Stimulated activated memory B cell treated with anti-CD40 and anti-IgM and Interleukin-4, amounts not matched to agents 10 μg/mL and 1 μg/mL and 100 μg/mL, for 72 hours (primary cell): ENCODE results near the gene RBM20.
"Not testable (repeated sequence)": the region's sequence is repeated elsewhere in the genome, so short reads cannot be mapped to it uniquely, and the experiment has no call there.

Source experiments
- ATAC-seq: fragments of 150-1000 bp; cut with Tn5 transposase; 2 replicates; pipeline ENCODE4 v1.10.0; 2021
- H3K27ac Mint-ChIP-seq: one replicate; pipeline ENCODE4 v1.8.0; 2022; ENCODE audit warnings: mild to moderate bottlenecking, mixed read lengths
- H3K27me3 Mint-ChIP-seq: one replicate; pipeline ENCODE4 v1.8.0; 2022; ENCODE audit warnings: mixed read lengths
- H3K36me3 Mint-ChIP-seq: one replicate; pipeline ENCODE4 v1.8.0; 2022; ENCODE audit warnings: mixed read lengths
- H3K4me1 Mint-ChIP-seq: one replicate; pipeline ENCODE4 v1.8.0; 2022; ENCODE audit warnings: mixed read lengths
- H3K4me3 Mint-ChIP-seq: one replicate; pipeline ENCODE4 v1.8.0; 2022; ENCODE audit warnings: mild to moderate bottlenecking, moderate library complexity, mixed read lengths
- H3K9me3 Mint-ChIP-seq: one replicate; pipeline ENCODE4 v1.8.0; 2022; ENCODE audit warnings: mixed read lengths

The RBM20 gene

GRCh38 chr10:110714356-110714755 is 70.2 kb downstream of the RBM20 start:
- peaks cover 20% of the 10 kb centered on the region for H3K27me3 Mint-ChIP-seq
- no peak overlapping the region for H3K27ac Mint-ChIP-seq
- ATAC-seq: no peak
- no peaks in the 10 kb centered on the region for H3K9me3 Mint-ChIP-seq
- no peaks in the 10 kb centered on the region for H3K36me3 Mint-ChIP-seq
- H3K4me1 Mint-ChIP-seq: peaks cover 13% of the 10 kb centered on the region
- no peak overlapping the region for H3K4me3 Mint-ChIP-seq

GRCh38 chr10:110717781-110718589 is 73.8 kb downstream of the RBM20 start:
- H3K4me1 Mint-ChIP-seq: peaks cover 25% of the 10 kb centered on the region
- peak; percentile 73 for ATAC-seq
- H3K9me3 Mint-ChIP-seq: peaks cover 9% of the 10 kb centered on the region
- peaks cover 5% of the 10 kb centered on the region for H3K36me3 Mint-ChIP-seq
- H3K27me3 Mint-ChIP-seq: peaks cover 7% of the 10 kb centered on the region
- no peak overlapping the region for H3K4me3 Mint-ChIP-seq
- H3K27ac Mint-ChIP-seq: no peak overlapping the region

DNA sequence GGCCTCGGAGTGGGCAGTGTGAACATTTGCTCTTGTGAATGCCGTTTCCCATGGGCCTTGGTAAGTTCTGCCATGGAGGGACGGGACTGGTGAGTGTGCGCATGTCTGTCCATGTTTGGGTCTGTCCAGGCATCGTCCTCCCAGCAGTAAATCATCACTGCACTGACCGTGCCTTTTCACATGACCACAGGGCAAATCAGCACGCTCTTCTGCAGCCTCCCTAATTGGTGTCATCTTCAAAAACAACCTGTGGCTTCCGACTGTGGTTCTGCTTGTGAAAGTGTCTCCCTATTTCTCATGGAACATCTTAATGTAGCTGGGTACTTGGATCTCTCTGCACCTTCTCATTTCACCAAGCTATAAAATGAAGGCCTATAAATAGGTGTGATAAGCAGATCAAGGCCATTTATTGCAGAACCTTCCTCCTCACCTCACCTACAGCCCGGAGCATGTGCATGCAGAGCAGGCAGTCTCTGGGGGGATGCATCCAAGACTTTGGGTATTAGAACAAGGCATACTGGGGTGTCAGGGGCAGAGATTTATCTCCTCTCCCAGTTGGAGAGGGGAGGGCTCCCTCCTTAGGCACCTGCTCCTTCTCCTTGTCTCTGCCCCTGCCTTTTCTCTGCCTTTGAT is 77.4 kb downstream of the RBM20 start:
- peak overlapping the region; percentile 31 for H3K27ac Mint-ChIP-seq
- no peak overlapping the region for H3K4me3 Mint-ChIP-seq
- peaks cover 5% of the 10 kb centered on the region for H3K36me3 Mint-ChIP-seq
- no peak for ATAC-seq
- H3K4me1 Mint-ChIP-seq: peaks cover 53% of the 10 kb centered on the region
- peaks cover 7% of the 10 kb centered on the region for H3K27me3 Mint-ChIP-seq
- peaks cover 9% of the 10 kb centered on the region for H3K9me3 Mint-ChIP-seq

DNA sequence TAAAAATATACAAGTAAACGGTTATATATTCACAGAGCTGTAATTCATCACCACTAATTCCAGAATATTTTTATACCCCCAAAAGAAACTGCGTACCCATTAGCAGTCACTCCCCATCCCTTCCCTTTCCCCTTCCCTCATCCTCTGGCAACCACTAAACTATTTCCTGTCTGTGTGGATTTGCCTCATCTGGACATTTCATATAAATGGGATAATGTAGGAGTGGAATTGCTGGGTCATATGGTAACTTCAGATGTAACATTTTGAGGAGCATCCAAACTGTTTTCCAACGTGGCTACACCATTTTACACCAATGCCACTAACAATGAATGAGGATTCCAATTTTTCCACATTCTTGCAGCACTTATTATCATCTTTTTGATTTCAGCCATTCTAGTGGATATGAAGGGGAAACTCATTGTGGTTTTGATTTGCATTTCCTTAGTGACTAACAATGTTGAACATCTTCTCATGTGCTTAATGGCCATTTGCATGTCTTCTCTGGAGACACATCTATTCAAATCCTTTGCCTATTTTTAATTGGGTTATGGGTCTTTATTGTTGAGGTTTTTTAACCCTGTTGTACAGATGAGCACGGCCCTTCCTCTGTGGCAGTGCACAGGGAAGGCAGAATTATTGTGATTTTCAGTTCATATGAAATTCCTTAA is 79.2 kb downstream of the RBM20 start:
- Mint-ChIP-seq H3K36me3 (peaks cover 5% of the 10 kb centered on the region), H3K27ac (no peak overlapping the region), H3K4me1 (peaks cover 45% of the 10 kb centered on the region), H3K4me3 (no peak overlapping the region), H3K9me3 (peaks cover 9% of the 10 kb centered on the region), H3K27me3 (peaks cover 7% of the 10 kb centered on the region)
- ATAC-seq: peak; percentile 63

DNA sequence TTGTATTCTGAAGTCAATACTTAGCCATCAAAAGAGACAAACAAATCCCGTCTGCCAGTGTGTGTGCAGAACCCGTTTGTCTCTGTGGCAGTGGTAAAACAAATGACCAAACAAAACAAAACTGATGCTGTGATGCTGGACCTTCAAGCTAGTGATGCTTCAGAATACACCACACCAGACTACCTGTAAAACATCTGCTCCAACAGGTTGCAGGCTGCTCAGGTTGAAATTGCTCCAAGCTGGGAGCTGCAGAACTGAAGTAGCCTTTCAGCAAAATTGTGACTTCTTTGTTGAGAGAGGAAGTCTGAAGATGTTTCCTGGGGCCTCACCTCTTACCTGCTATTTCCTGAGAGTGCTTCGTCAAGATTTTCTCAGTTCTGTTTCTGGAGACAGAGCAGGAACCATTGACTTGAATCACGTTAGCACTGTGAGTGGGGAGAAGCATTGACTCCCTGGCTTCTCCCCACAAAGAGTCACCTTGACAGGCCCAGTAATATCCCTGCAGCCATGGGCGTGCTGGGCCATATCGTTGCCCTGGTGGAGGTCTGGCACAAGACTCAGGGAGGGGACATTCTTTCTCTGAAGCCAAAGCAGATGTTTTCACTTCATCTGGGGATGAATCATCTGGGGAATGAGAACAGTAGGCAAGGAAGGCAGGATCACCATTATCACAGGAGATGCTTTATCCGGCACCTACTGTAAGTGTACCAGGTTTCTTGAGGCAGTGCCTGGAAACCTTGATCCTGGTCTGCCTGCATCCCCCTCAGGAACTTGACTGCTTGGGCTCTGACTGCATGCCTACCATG is 80.2 kb downstream of the RBM20 start:
- Mint-ChIP-seq H3K4me3 (no peak overlapping the region), H3K36me3 (peaks cover 5% of the 10 kb centered on the region)
- ATAC-seq: peak; percentile 79

DNA sequence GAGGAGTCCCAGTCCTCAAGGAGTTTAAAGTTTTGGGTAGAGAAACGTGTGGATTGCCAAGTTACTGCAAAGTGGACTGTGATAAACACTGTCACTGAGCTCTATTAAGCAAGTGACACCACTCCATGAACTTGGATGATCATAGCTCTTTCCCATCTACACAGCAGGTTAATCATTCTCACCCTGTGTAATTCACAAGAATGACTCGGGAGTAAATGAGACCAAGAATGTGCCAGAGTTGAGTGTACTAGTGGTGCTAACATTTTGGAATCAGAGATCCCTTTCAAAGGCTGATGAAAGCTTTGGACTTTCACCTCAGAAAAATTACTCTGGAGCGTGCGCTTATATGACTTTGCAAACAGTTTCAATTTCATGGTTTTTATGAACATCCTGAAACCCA is 80.8 kb downstream of the RBM20 start:
- peaks cover 37% of the 10 kb centered on the region for H3K4me1 Mint-ChIP-seq
- H3K27ac Mint-ChIP-seq: no peak overlapping the region
- peaks cover 5% of the 10 kb centered on the region for H3K36me3 Mint-ChIP-seq
- no peak overlapping the region for H3K4me3 Mint-ChIP-seq
- no peak for ATAC-seq
- H3K9me3 Mint-ChIP-seq: peaks cover 9% of the 10 kb centered on the region
- H3K27me3 Mint-ChIP-seq: peaks cover 19% of the 10 kb centered on the region

More for the DNA sequence above, 80.2 kb downstream of the RBM20 start:
- peaks cover 9% of the 10 kb centered on the region for H3K9me3 Mint-ChIP-seq
- H3K27ac Mint-ChIP-seq: no peak overlapping the region
- peaks cover 41% of the 10 kb centered on the region for H3K4me1 Mint-ChIP-seq
- peaks cover 14% of the 10 kb centered on the region for H3K27me3 Mint-ChIP-seq

DNA sequence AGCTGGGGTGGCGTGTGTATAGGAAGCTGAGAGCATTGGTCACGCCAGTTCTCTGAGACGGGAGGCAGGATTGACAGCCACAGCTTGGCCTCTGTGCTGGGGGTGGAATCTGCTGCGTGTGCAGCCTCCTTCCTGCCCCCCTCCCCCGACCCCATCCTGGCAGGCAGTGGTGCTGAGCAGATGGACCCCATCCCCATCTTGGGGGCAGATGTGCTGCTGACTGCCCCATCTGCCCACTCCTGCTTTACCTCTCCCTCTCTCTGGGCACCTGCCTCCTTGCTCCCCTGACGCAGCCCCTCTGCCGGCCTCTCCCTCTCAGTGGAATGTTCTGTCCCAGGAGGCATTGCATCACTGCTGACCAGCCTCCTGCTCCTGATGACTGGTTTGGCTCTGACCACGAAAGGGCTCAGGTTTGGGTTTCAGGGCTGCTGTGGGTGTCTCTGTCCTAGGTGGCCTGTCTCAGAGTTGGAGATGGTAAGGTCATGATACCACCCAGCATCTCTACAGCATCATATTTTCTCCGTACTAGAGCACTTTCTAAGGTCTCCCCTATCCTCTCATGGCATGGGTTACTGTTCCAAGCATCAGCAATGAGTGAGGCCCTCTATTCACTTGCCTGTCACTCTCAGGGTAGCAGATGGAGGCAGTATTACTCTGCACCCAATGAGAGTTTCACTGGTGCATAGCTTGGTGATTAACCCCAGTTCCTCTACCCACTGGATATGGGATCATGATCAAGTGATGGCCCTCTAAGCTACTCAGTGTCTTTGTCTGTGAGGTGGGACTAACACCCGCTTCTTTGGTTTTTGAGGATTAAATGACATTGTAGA is 81.9 kb downstream of the RBM20 start:
- H3K27ac Mint-ChIP-seq: no peak overlapping the region
- peaks cover 1% of the 10 kb centered on the region for H3K9me3 Mint-ChIP-seq
- H3K4me1 Mint-ChIP-seq: peaks cover 33% of the 10 kb centered on the region
- peaks cover 1% of the 10 kb centered on the region for H3K36me3 Mint-ChIP-seq
- no peak for ATAC-seq
- H3K4me3 Mint-ChIP-seq: no peak overlapping the region
- peaks cover 26% of the 10 kb centered on the region for H3K27me3 Mint-ChIP-seq

DNA sequence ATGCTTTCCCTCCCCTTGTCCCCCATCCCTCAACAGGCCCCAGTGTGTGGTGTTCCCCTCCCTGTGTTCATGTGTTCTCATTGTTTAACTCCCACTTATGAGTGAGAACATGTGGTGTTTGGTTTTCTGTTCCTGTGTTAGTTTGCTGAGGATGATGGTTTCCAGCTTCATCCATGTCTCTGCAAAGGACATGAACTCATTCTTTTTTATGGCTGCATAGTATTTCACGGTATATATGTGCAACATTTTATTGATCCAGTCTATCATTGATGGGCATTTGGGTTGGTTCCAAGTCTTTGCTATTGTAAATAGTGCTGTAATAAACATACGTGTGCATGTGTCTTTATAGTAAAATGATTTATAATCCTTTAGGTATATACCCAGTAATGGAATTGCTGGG is 83.6 kb downstream of the RBM20 start:
- Mint-ChIP-seq H3K27me3 (peaks cover 41% of the 10 kb centered on the region), H3K4me1 (peaks cover 30% of the 10 kb centered on the region)
- H3K36me3 Mint-ChIP-seq, H3K9me3 Mint-ChIP-seq, H3K27ac Mint-ChIP-seq, H3K4me3 Mint-ChIP-seq, ATAC-seq: not testable (repeated sequence)

GRCh38 chr10:110730345-110731050 is 86.4 kb downstream of the RBM20 start:
- no peak for ATAC-seq
- Mint-ChIP-seq H3K36me3 (no peaks in the 10 kb centered on the region), H3K4me3 (no peak overlapping the region), H3K27ac (no peak overlapping the region), H3K27me3 (peaks cover 64% of the 10 kb centered on the region), H3K9me3 (no peaks in the 10 kb centered on the region), H3K4me1 (peaks cover 19% of the 10 kb centered on the region)

DNA sequence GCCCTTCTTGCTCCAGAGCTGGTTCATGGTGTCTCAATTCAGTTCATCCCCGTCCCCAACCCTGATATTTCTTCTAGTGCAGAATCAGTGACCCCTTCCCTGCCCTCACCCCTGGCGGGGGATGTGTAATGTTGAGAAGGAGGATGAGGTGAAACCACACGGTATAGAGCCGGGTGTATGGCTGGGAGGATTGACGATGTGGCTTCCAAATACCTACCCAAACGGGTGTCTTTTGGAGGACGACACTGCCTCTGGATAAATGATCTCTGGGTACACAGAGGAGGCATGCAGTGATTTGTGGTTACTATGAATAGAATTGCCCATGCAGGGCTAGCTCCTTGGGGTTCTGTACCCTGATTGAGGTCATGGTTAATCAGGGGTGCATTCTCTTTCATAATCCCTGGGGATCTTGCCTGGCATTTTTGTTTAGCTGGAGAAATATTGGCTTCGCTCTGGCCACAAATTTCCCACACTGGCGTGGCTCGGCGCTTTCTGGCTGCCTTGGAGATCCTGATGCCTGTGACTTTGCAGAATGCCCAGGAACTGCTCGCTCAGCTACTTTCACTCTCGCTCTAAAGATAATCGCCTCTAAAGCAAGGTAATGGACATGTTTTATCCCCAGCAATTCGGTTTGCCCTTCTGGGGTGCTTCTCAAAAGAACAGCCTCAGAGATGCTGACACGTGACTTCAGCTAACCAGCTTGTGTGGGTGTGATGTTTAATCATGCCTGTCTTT is 89.2 kb downstream of the RBM20 start:
- peaks cover 71% of the 10 kb centered on the region for H3K27me3 Mint-ChIP-seq
- no peak overlapping the region for H3K4me3 Mint-ChIP-seq
- H3K36me3 Mint-ChIP-seq: no peaks in the 10 kb centered on the region
- H3K27ac Mint-ChIP-seq: no peak overlapping the region
- no peak for ATAC-seq
- no peaks in the 10 kb centered on the region for H3K9me3 Mint-ChIP-seq
- peaks cover 12% of the 10 kb centered on the region for H3K4me1 Mint-ChIP-seq

- H3K27me3 Mint-ChIP-seq: peaks cover 62% of the 10 kb centered on the region
Observed at GRCh38 chr10:110735620-110736027, 91.5 kb downstream of the RBM20 start.

GRCh38 chr10:110737886-110738634 is 93.9 kb downstream of the RBM20 start:
- no peak for ATAC-seq
- Mint-ChIP-seq H3K4me1 (peaks cover 22% of the 10 kb centered on the region), H3K27ac (no peak overlapping the region), H3K9me3 (no peaks in the 10 kb centered on the region), H3K4me3 (no peak overlapping the region), H3K36me3 (no peaks in the 10 kb centered on the region), H3K27me3 (peaks cover 57% of the 10 kb centered on the region)

More at GRCh38 chr10:110735620-110736027, 91.5 kb downstream of the RBM20 start:
- Mint-ChIP-seq H3K4me3 (no peak overlapping the region), H3K4me1 (peaks cover 12% of the 10 kb centered on the region), H3K27ac (no peak overlapping the region), H3K36me3 (no peaks in the 10 kb centered on the region), H3K9me3 (no peaks in the 10 kb centered on the region)
- no peak for ATAC-seq

- Mint-ChIP-seq H3K27ac (no peak overlapping the region), H3K4me3 (no peak overlapping the region), H3K4me1 (peaks cover 9% of the 10 kb centered on the region), H3K9me3 (no peaks in the 10 kb centered on the region), H3K27me3 (peaks cover 40% of the 10 kb centered on the region), H3K36me3 (no peaks in the 10 kb centered on the region)
- no peak for ATAC-seq
Observed at GRCh38 chr10:110739811-110740271, 95.7 kb downstream of the RBM20 start.
